Astrocyte (in vitro differentiated cells and primary cell): ENCODE measurements around the gene MTERF4.

Experiments used
- CTCF ChIP-seq: IDR thresholded peaks from 2 replicates; pipeline ENCODE4 v1.5.1; 2011; ENCODE audit warnings: low read depth, mild to moderate bottlenecking, inconsistent platforms, low read length, moderate library complexity; ENCODE audit not compliant: insufficient read depth
- EZH2 ChIP-seq: IDR thresholded peaks from 2 replicates; pipeline ENCODE4 v1.6.1; 2012; ENCODE audit warnings: mild to moderate bottlenecking, low read length, inconsistent platforms; ENCODE audit not compliant: insufficient read depth

- TF ChIP-seq EZH2 (no peak), CTCF (no peak)
These were observed 38.4 kb upstream of the MTERF4 start for GRCh38 chr2:241140445-241140840.
